Measurements from ENCODE around the gene DDX11.
A peak's percentile ranks its signal among the peaks of the same experiment; 100 is the strongest.
"Not testable (repeated sequence)": the region's sequence is repeated elsewhere in the genome, so short reads cannot be mapped to it uniquely, and the experiment has no call there.

DDX11 gene

GRCh38 chr12:31052121-31052520 is 21.5 kb upstream of the DDX11 start:
- H3K27me3 ChIP-seq (ENCODE audit: insufficient read depth, poor library complexity, severe bottlenecking); H3K4me3 ChIP-seq (replicated peaks; ENCODE audit: insufficient read depth, low read length); DNase-seq (ENCODE audit: low read depth in 1 of 2, low spot score in 1 of 2); H3K27ac ChIP-seq (replicated peaks): not testable (repeated sequence)

DNA sequence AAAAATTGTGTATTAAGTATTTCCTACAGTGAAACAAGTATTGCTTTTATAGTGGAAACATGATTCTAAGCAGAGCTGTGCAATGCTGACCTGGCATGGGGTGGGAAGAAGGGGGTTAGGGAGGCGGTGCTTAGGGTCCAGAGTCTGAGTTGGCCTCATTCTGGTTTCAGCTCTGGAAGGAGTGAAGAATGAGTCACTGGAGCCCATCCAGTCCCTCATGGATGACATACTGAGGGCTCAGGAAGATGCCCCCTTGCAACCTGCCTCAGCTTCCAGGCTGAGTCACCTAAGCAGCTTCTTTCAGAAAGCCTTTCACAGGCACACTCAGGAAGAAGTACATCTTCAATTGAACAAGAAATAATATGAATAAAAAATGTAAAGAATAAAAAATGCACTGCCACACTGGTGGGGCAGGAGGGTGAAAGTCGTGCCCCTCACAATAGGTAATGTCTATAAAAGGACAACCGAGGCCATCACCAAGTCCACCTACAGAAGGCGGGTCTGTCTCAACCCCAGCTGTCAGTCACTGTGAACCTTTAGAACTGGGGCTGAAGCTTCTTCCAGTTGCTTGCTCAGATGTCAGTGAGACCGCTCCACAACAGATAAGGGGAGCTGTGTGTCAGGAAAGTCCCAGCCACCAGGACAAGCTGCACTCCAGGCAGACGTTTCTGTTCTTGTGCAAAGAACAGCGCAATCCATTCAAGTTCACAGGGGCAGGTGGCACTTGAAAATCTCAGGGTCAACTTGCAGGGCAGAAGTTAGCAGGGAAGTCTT is 20.8 kb upstream of the DDX11 start:
- not testable (repeated sequence) for DNase-seq (ENCODE audit: low read depth in 1 of 2, low spot score in 1 of 2); H3K4me3 ChIP-seq (replicated peaks; ENCODE audit: insufficient read depth, low read length); H3K27ac ChIP-seq (replicated peaks); H3K27me3 ChIP-seq (ENCODE audit: insufficient read depth, poor library complexity, severe bottlenecking)

DNA sequence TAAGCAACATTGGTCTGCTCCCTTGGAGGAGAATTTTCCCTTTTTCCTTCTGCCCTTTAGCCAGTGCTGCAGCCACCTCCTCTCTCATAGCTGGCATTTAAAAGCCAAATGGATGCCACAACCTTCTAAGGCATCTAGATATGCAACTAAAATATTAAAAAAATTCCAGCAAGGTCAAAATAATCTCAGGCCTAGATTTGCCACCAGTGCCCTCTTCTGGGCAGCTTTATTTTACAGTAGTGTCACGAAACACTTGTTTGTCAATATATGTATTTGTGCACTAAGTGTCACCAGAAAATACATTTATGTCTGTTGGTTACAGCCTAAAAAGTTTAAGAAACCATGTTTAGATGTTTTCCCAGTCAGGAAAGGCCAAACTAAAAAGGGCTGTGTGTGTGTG is 19.7 kb upstream of the DDX11 start:
- not testable (repeated sequence) for H3K27ac ChIP-seq (replicated peaks); H3K4me3 ChIP-seq (replicated peaks; ENCODE audit: insufficient read depth, low read length); DNase-seq (ENCODE audit: low read depth in 1 of 2, low spot score in 1 of 2); H3K27me3 ChIP-seq (ENCODE audit: insufficient read depth, poor library complexity, severe bottlenecking)

- no peak overlapping the region for H3K27ac ChIP-seq (replicated peaks)
- no peak overlapping the region for H3K4me3 ChIP-seq (replicated peaks; ENCODE audit: insufficient read depth, low read length)
- H3K27me3 ChIP-seq (ENCODE audit: insufficient read depth, poor library complexity, severe bottlenecking) = no peaks in the 10 kb centered on the region
- TF ChIP-seq, protein P1, sequence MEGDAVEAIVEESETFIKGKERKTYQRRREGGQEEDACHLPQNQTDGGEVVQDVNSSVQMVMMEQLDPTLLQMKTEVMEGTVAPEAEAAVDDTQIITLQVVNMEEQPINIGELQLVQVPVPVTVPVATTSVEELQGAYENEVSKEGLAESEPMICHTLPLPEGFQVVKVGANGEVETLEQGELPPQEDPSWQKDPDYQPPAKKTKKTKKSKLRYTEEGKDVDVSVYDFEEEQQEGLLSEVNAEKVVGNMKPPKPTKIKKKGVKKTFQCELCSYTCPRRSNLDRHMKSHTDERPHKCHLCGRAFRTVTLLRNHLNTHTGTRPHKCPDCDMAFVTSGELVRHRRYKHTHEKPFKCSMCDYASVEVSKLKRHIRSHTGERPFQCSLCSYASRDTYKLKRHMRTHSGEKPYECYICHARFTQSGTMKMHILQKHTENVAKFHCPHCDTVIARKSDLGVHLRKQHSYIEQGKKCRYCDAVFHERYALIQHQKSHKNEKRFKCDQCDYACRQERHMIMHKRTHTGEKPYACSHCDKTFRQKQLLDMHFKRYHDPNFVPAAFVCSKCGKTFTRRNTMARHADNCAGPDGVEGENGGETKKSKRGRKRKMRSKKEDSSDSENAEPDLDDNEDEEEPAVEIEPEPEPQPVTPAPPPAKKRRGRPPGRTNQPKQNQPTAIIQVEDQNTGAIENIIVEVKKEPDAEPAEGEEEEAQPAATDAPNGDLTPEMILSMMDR (IDR thresholded peaks at IDR 0.05; ENCODE audit: insufficient read depth, low read length) = no peak
- TF ChIP-seq REST (IDR thresholded peaks at IDR 0.05; ENCODE audit: insufficient replicate concordance, low read depth) (no peak), SPI1 (IDR thresholded peaks at IDR 0.05; ENCODE audit: borderline replicate concordance, low read depth) (no peak)
- DNase-seq (ENCODE audit: low read depth in 1 of 2, low spot score in 1 of 2) = no peak
Observed at GRCh38 chr12:31057671-31058070, 16.0 kb upstream of the DDX11 start.

DNA sequence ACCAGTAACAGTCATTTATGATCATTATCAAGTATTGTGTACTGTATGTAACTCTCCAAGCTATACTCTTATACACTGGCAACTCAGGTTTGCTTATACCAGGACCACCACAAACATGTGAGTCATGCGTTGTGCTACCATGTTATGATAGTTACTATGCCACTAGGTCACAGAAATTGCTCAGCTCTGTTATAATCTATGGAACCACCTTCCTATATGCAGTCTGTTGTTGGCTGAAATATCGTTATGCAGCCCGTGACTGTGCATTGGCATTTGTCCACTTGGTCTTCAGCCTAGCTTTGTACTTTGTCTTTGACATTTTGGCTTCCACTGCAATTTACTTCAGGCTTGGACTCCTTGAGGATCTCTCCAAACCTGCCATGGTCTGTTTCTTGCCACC is 7.5 kb upstream of the DDX11 start:
- not testable (repeated sequence) for H3K27ac ChIP-seq (replicated peaks); H3K4me3 ChIP-seq (replicated peaks; ENCODE audit: insufficient read depth, low read length); H3K27me3 ChIP-seq (ENCODE audit: insufficient read depth, poor library complexity, severe bottlenecking); DNase-seq (ENCODE audit: low read depth in 1 of 2, low spot score in 1 of 2)

GRCh38 chr12:31067656-31068055 is 6.0 kb upstream of the DDX11 start:
- not testable (repeated sequence) for H3K27me3 ChIP-seq (ENCODE audit: insufficient read depth, poor library complexity, severe bottlenecking); DNase-seq (ENCODE audit: low read depth in 1 of 2, low spot score in 1 of 2)

DNA sequence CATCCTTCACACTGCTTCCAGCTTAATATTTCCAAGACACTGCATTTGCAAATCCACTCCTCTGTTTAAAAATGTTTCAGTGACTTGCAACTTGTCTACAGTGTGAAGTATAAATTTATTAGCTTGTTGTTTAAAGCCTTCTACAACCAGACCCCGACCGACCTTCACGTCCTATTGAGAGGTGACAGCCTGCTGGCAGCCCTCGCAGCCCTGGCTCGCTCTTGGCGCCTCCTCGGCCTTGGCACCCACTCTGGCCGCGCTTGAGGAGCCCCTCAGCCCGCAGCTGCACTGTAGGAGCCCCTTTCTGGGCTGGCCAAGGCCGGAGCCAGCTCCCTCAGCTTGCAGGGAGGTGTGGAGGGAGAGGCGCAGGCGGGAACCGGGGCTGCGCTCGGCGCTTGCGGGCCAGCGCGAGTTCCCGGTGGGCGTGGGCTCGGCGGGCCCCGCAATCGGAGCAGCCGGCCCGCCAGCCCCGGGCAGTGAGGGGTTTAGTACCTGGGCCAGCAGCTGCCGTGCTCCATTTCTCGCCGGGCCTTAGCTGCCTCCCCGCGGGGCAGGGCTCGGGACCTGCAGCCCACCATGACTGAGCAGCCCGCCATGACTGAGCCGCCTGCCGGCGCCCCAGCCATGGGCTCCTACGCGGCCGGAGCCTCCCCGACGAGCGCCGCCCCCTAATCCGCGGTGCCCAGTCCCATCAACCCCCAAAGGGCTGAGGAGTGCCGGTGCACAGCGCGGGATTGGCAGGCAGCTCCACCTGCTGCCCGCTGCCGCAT is 2.5 kb upstream of the DDX11 start:
- not testable (repeated sequence) for DNase-seq (ENCODE audit: low read depth in 1 of 2, low spot score in 1 of 2); H3K27me3 ChIP-seq (ENCODE audit: insufficient read depth, poor library complexity, severe bottlenecking); H3K4me3 ChIP-seq (replicated peaks; ENCODE audit: insufficient read depth, low read length); H3K27ac ChIP-seq (replicated peaks)

More at GRCh38 chr12:31067656-31068055, 6.0 kb upstream of the DDX11 start:
- not testable (repeated sequence) for H3K4me3 ChIP-seq (replicated peaks; ENCODE audit: insufficient read depth, low read length); H3K27ac ChIP-seq (replicated peaks)

DNA sequence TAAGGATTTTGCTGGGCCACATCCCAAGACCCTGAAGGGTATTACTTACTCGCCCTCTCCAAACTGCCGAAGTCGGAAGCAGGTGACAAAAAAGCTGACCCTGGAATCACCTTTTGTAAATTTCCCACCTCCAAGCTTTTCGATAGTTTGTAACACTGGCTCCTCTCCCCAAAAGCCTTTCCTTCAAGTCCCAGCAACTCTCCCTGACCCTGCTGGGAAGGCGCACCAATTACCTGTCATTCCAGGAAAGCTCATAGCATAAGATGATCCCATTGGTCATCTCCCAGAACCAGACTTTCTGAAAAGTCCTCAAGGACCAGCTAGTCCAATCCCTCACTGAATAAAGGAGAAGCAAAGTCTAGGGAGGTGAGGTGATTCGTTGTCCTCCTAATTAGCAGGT is 698 bp upstream of the DDX11 start:
- not testable (repeated sequence) for DNase-seq (ENCODE audit: low read depth in 1 of 2, low spot score in 1 of 2); H3K27ac ChIP-seq (replicated peaks); H3K27me3 ChIP-seq (ENCODE audit: insufficient read depth, poor library complexity, severe bottlenecking)
- peak overlapping the region; percentile 52 for H3K4me3 ChIP-seq (replicated peaks; ENCODE audit: insufficient read depth, low read length)

- Histone ChIP-seq H3K4me3 (replicated peaks; ENCODE audit: insufficient read depth, low read length) (peak overlapping the region; percentile 52), H3K27ac (replicated peaks) (peak overlapping the region; percentile 90)
- not testable (repeated sequence) for H3K27me3 ChIP-seq (ENCODE audit: insufficient read depth, poor library complexity, severe bottlenecking)
- DNase-seq (ENCODE audit: low read depth in 1 of 2, low spot score in 1 of 2) = peak in 1 of 2 experiments; percentile 31
Observed at GRCh38 chr12:31074333-31074874, 744 bp downstream of the DDX11 start.

GRCh38 chr12:31076150-31076549 is 2.5 kb downstream of the DDX11 start:
- not testable (repeated sequence) for DNase-seq (ENCODE audit: low read depth in 1 of 2, low spot score in 1 of 2); H3K27me3 ChIP-seq (ENCODE audit: insufficient read depth, poor library complexity, severe bottlenecking); H3K4me3 ChIP-seq (replicated peaks; ENCODE audit: insufficient read depth, low read length); H3K27ac ChIP-seq (replicated peaks)

GRCh38 chr12:31077095-31077494 is 3.4 kb downstream of the DDX11 start:
- not testable (repeated sequence) for H3K4me3 ChIP-seq (replicated peaks; ENCODE audit: insufficient read depth, low read length); DNase-seq (ENCODE audit: low read depth in 1 of 2, low spot score in 1 of 2); H3K27ac ChIP-seq (replicated peaks); H3K27me3 ChIP-seq (ENCODE audit: insufficient read depth, poor library complexity, severe bottlenecking)

Data from HL-60 (cell line).